ENCODE data around the gene SOD1.
A peak's percentile ranks its signal among the peaks of the same experiment; 100 is the strongest.

The SOD1 gene

DNA sequence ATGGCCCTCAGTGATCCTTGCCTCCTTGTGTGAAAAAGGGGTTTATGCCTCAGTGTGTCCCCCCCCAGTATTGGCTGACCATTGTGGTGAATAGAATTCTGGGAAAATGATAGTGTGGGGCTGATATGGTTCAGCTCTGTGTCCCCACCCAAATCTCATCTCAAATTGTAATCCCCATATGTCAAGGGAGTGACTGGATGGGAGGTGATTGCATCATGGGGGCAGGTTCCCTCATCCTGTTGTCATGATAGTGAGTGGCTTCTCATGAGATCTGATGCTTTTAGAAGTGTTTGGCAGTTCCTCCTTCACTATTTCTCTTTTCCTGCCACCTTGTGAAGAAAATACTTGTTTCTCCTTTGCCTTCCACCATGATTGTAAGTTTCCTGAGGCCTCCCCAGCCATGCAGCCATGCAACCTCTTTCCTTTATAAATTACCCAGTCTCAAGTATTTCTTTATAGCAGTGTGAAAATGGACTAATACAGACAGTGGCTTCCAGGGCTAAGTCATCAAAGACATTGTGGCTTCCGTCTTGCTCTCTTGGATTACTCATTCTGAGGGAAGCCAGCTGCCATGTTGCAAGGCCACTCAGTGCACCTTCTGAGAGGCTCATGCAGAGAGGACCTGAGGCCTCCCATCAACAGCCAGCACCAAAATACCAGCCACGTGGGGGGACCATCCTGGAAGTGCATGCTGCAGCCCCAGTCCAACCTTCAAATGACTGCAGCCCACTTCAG is 40.6 kb upstream of the SOD1 start (continued):
- TF ChIP-seq ZNF76 (tag by site-specific recombination; IDR thresholded peaks at IDR 0.05; ENCODE audit: borderline replicate concordance, low read depth) (no peak), ZNF560 (tag by site-specific recombination; IDR thresholded peaks at IDR 0.05; ENCODE audit: borderline replicate concordance) (no peak)

DNA sequence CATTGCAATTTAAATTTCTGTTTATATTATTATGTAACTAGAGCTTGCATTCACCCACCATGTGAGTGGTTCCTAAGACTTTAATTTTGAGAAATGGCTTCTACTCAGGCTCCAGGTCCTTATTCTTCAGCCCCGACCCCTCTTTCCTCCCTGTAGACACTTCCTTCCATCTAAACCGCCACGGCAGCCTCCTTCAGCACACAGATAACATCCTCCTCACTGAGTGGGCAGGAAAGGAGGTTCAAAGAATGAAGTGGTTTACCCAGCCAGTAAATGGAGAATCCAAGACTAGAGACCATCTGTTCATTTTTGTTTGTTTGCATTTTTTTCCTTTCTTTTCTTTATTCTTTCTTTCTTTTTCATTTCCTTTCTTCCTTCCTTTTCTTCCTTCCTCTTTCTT is 37.1 kb upstream of the SOD1 start:
- no peaks in the 10 kb centered on the region for H3K36me3 ChIP-seq (ENCODE audit: control insufficient read depth in 2 of 2, insufficient read depth in 1 of 2, low read length in 2 of 2)
- TF ChIP-seq EGR2 (tag by site-specific recombination; IDR thresholded peaks at IDR 0.05; ENCODE audit: low read depth) (peak; percentile 51; the same call in 1 of the 2 replicates), ZNF239 (tag by site-specific recombination; IDR thresholded peaks at IDR 0.05) (no peak), KLF16 (tag by site-specific recombination; IDR thresholded peaks at IDR 0.05) (no peak), ZFP69B (tag by site-specific recombination; IDR thresholded peaks at IDR 0.05) (no peak), ZNF221 (tag by site-specific recombination; IDR thresholded peaks at IDR 0.05; ENCODE audit: borderline replicate concordance) (no peak), PRDM1 (tag by site-specific recombination; IDR thresholded peaks at IDR 0.05) (peak; percentile 57)
- no peaks in the 10 kb centered on the region for H3K9me3 ChIP-seq (ENCODE audit: control insufficient read depth, insufficient read depth, low read depth, low read length)
- no peak overlapping the region for H3K4me3 ChIP-seq (ENCODE audit: low read depth, low read length)
- no peak overlapping the region for H3K27ac ChIP-seq (ENCODE audit: extremely low read depth, low read depth, low read length)
- H3K4me1 ChIP-seq (ENCODE audit: control insufficient read depth, insufficient read depth, low read length): no peaks in the 10 kb centered on the region
- ChIA-PET CTCF (interaction anchor here (1.9 kb wide), 1 partner anchor 18 kb away, joined by 8 read pairs; no protein-coding TSS in a partner anchor), POLR2A (no interaction called here)

DNA sequence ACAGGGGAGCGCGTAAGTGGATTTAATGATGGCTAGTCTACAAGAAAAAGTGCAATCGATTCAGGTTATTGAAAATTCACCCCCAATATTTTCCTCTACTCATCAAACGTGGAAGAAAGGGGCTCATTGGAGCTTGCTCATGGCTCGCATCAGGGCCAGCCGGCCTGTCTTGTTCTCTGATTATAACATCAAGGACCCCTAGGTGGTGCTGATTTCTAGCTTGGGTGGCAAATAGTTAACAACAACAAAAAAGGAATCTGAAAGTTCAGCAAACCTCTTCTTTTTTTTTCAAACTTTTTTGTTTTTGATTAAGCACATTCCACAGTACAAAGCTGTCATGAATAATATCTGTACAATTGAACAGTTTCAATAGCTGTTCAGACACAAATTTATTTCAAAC is 35.8 kb upstream of the SOD1 start:
- Histone ChIP-seq H3K9me3 (ENCODE audit: control insufficient read depth, insufficient read depth, low read depth, low read length) (no peaks in the 10 kb centered on the region), H3K27ac (ENCODE audit: extremely low read depth, low read depth, low read length) (no peak overlapping the region), H3K4me3 (ENCODE audit: low read depth, low read length) (no peak overlapping the region), H3K36me3 (ENCODE audit: control insufficient read depth in 2 of 2, insufficient read depth in 1 of 2, low read length in 2 of 2) (no peaks in the 10 kb centered on the region), H3K4me1 (ENCODE audit: control insufficient read depth, insufficient read depth, low read length) (no peaks in the 10 kb centered on the region)
- CTCF ChIA-PET: interaction anchor here (0.5 to 1.9 kb wide), 9 partner anchors 12 to 548 kb away, joined by 3 to 8 read pairs (median 3); no protein-coding TSS in a partner anchor
- no peak for TF ChIP-seq YY2 (tag by site-specific recombination; IDR thresholded peaks at IDR 0.05)
- TF ChIP-seq, protein P1, sequence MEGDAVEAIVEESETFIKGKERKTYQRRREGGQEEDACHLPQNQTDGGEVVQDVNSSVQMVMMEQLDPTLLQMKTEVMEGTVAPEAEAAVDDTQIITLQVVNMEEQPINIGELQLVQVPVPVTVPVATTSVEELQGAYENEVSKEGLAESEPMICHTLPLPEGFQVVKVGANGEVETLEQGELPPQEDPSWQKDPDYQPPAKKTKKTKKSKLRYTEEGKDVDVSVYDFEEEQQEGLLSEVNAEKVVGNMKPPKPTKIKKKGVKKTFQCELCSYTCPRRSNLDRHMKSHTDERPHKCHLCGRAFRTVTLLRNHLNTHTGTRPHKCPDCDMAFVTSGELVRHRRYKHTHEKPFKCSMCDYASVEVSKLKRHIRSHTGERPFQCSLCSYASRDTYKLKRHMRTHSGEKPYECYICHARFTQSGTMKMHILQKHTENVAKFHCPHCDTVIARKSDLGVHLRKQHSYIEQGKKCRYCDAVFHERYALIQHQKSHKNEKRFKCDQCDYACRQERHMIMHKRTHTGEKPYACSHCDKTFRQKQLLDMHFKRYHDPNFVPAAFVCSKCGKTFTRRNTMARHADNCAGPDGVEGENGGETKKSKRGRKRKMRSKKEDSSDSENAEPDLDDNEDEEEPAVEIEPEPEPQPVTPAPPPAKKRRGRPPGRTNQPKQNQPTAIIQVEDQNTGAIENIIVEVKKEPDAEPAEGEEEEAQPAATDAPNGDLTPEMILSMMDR (tag by site-specific recombination; IDR thresholded peaks at IDR 0.05): 0 out of 2 replicates have a peak, but pooled peaks have one; percentile 8
- POLR2A ChIA-PET: no interaction called here

DNA sequence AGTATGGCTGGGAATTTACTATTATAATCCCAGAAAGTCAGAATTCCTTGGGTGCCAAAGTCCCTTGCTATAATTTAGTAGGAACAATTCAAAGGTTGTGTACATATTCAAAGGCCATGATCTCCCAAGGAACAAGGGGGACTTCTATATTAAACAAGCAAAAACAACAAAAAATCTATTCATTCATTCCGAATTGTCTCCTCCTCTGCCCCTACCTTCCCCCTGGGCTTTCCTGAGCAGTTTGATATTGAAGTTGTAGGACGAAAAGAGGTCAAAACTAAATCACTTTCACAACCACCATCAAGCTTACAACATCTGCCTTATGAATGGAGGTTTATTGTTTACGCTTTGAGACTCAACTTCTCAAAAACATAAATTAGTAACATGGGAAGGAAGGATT is 35.3 kb upstream of the SOD1 start:
- CTCF ChIA-PET: interaction anchor here (0.5 to 1.9 kb wide), 4 partner anchors 20 to 250 kb away, joined by 3 to 8 read pairs (median 4); no protein-coding TSS in a partner anchor
- TF ChIP-seq OVOL3 (tag by site-specific recombination; IDR thresholded peaks at IDR 0.05) (no peak), ZNF114 (tag by site-specific recombination; IDR thresholded peaks at IDR 0.05) (no peak), ZFP69B (tag by site-specific recombination; IDR thresholded peaks at IDR 0.05) (no peak), ZNF121 (tag by site-specific recombination; IDR thresholded peaks at IDR 0.05) (no peak), ZNF664 (tag by site-specific recombination; IDR thresholded peaks at IDR 0.05) (no peak), ZFP41 (tag by site-specific recombination; IDR thresholded peaks at IDR 0.05; ENCODE audit: borderline replicate concordance) (no peak), ZNF610 (tag by site-specific recombination; IDR thresholded peaks at IDR 0.05; ENCODE audit: borderline replicate concordance) (no peak), GLIS2 (tag by site-specific recombination; IDR thresholded peaks at IDR 0.05) (no peak), ZNF2 (tag by site-specific recombination; IDR thresholded peaks at IDR 0.05) (no peak), ZNF571 (tag by site-specific recombination; IDR thresholded peaks at IDR 0.05) (no peak), SETDB1 (IDR thresholded peaks at IDR 0.05; ENCODE audit: insufficient read length, low read length) (no peak), ZBTB21 (tag by site-specific recombination; IDR thresholded peaks at IDR 0.05) (no peak), ZNF776 (tag by site-specific recombination; IDR thresholded peaks at IDR 0.05; ENCODE audit: borderline replicate concordance) (no peak), ZNF391 (tag by site-specific recombination; IDR thresholded peaks at IDR 0.05; ENCODE audit: borderline replicate concordance, low read depth) (no peak)
- TF ChIP-seq, protein P2, sequence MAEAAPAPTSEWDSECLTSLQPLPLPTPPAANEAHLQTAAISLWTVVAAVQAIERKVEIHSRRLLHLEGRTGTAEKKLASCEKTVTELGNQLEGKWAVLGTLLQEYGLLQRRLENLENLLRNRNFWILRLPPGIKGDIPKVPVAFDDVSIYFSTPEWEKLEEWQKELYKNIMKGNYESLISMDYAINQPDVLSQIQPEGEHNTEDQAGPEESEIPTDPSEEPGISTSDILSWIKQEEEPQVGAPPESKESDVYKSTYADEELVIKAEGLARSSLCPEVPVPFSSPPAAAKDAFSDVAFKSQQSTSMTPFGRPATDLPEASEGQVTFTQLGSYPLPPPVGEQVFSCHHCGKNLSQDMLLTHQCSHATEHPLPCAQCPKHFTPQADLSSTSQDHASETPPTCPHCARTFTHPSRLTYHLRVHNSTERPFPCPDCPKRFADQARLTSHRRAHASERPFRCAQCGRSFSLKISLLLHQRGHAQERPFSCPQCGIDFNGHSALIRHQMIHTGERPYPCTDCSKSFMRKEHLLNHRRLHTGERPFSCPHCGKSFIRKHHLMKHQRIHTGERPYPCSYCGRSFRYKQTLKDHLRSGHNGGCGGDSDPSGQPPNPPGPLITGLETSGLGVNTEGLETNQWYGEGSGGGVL (tag by site-specific recombination; IDR thresholded peaks at IDR 0.05): no peak
- TF ChIP-seq, protein P3, sequence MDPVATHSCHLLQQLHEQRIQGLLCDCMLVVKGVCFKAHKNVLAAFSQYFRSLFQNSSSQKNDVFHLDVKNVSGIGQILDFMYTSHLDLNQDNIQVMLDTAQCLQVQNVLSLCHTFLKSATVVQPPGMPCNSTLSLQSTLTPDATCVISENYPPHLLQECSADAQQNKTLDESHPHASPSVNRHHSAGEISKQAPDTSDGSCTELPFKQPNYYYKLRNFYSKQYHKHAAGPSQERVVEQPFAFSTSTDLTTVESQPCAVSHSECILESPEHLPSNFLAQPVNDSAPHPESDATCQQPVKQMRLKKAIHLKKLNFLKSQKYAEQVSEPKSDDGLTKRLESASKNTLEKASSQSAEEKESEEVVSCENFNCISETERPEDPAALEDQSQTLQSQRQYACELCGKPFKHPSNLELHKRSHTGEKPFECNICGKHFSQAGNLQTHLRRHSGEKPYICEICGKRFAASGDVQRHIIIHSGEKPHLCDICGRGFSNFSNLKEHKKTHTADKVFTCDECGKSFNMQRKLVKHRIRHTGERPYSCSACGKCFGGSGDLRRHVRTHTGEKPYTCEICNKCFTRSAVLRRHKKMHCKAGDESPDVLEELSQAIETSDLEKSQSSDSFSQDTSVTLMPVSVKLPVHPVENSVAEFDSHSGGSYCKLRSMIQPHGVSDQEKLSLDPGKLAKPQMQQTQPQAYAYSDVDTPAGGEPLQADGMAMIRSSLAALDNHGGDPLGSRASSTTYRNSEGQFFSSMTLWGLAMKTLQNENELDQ (tag by site-specific recombination; IDR thresholded peaks at IDR 0.05; ENCODE audit: low read depth): no peak

More for the DNA sequence above, 35.3 kb upstream of the SOD1 start:
- Histone ChIP-seq H3K4me3 (ENCODE audit: low read depth, low read length) (no peak overlapping the region), H3K9me3 (ENCODE audit: control insufficient read depth, insufficient read depth, low read depth, low read length) (no peaks in the 10 kb centered on the region), H3K4me1 (ENCODE audit: control insufficient read depth, insufficient read depth, low read length) (no peaks in the 10 kb centered on the region), H3K36me3 (ENCODE audit: control insufficient read depth in 2 of 2, insufficient read depth in 1 of 2, low read length in 2 of 2) (no peaks in the 10 kb centered on the region), H3K27ac (ENCODE audit: extremely low read depth, low read depth, low read length) (no peak overlapping the region)
- POLR2A ChIA-PET: no interaction called here

All from HEK293 (cell line).